Measurements from ENCODE around the gene OST4. TPM values are rescaled to one million over a fixed set of nuclear protein-coding genes. Genes with fewer than 3 reads are reported as not detected.

OST4 gene
- total and polyA plus RNA-seq, 10 of the 15 experiments (the other 5 are each of a cell fraction or from before 2014, with no cell fraction given), result 270 to 1,543 (median 523) TPM

DNA sequence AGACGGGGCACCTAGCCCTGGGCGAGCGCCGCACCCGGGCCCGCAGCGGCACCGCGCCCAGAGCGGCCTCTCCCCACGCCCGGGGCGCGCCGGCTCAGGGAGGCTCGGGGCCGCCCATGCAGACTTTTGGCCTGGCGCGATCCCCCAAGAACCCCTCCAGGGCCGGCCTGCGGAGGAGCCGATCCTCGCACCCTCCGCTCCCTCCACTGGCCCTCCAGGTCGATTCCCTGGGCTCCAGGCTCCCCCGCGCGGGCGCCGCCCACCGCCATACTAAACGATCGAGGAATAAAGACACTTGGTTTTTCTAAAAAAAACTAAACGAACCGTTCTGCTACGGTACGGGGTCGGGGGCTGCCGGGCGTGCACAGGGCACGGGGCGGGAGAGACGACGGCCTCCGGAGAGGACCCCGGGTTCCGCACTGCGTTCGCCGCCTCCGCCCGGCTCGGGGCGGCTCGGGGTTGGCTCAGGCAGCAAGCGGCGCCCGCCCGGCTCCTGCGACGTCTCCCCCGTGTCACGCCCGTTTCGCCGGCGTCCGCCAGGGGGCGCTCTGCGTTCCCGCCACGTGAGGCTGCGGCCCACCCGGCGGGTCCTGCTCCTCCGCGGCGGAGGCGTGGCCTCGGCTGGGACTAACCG, 14.8 kb upstream of the OST4 start (continued):
- no peak for TF ChIP-seq FOS (IDR thresholded peaks at IDR 0.05; ENCODE audit: borderline replicate concordance, extremely low read depth, insufficient read length)
- TF ChIP-seq SMAD1 (IDR thresholded peaks at IDR 0.05; ENCODE audit: low read depth, partially characterized antibody), result no peak
- TF ChIP-seq RB1 (IDR thresholded peaks at IDR 0.05; ENCODE audit: borderline replicate concordance), result peak; percentile 97; the same call in 1 of the 2 replicates
- no peak for TF ChIP-seq NR2C2 (IDR thresholded peaks at IDR 0.05; ENCODE audit: borderline replicate concordance, control insufficient read depth, insufficient read length, low read depth)
- TF ChIP-seq, protein P1, sequence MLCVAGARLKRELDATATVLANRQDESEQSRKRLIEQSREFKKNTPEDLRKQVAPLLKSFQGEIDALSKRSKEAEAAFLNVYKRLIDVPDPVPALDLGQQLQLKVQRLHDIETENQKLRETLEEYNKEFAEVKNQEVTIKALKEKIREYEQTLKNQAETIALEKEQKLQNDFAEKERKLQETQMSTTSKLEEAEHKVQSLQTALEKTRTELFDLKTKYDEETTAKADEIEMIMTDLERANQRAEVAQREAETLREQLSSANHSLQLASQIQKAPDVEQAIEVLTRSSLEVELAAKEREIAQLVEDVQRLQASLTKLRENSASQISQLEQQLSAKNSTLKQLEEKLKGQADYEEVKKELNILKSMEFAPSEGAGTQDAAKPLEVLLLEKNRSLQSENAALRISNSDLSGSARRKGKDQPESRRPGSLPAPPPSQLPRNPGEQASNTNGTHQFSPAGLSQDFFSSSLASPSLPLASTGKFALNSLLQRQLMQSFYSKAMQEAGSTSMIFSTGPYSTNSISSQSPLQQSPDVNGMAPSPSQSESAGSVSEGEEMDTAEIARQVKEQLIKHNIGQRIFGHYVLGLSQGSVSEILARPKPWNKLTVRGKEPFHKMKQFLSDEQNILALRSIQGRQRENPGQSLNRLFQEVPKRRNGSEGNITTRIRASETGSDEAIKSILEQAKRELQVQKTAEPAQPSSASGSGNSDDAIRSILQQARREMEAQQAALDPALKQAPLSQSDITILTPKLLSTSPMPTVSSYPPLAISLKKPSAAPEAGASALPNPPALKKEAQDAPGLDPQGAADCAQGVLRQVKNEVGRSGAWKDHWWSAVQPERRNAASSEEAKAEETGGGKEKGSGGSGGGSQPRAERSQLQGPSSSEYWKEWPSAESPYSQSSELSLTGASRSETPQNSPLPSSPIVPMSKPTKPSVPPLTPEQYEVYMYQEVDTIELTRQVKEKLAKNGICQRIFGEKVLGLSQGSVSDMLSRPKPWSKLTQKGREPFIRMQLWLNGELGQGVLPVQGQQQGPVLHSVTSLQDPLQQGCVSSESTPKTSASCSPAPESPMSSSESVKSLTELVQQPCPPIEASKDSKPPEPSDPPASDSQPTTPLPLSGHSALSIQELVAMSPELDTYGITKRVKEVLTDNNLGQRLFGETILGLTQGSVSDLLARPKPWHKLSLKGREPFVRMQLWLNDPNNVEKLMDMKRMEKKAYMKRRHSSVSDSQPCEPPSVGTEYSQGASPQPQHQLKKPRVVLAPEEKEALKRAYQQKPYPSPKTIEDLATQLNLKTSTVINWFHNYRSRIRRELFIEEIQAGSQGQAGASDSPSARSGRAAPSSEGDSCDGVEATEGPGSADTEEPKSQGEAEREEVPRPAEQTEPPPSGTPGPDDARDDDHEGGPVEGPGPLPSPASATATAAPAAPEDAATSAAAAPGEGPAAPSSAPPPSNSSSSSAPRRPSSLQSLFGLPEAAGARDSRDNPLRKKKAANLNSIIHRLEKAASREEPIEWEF (IDR thresholded peaks at IDR 0.05; ENCODE audit: insufficient replicate concordance, low read depth, low read length), result no peak
- TF ChIP-seq, protein P2, sequence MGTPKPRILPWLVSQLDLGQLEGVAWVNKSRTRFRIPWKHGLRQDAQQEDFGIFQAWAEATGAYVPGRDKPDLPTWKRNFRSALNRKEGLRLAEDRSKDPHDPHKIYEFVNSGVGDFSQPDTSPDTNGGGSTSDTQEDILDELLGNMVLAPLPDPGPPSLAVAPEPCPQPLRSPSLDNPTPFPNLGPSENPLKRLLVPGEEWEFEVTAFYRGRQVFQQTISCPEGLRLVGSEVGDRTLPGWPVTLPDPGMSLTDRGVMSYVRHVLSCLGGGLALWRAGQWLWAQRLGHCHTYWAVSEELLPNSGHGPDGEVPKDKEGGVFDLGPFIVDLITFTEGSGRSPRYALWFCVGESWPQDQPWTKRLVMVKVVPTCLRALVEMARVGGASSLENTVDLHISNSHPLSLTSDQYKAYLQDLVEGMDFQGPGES (IDR thresholded peaks at IDR 0.05), result no peak
- TF ChIP-seq DPF2 (IDR thresholded peaks at IDR 0.05), result peak; percentile 19; the same call in 1 of the 2 replicates
- TF ChIP-seq MEF2B (IDR thresholded peaks at IDR 0.05; ENCODE audit: partially characterized antibody, poor library complexity, severe bottlenecking), result peak; percentile 30
- TF ChIP-seq, protein P3, sequence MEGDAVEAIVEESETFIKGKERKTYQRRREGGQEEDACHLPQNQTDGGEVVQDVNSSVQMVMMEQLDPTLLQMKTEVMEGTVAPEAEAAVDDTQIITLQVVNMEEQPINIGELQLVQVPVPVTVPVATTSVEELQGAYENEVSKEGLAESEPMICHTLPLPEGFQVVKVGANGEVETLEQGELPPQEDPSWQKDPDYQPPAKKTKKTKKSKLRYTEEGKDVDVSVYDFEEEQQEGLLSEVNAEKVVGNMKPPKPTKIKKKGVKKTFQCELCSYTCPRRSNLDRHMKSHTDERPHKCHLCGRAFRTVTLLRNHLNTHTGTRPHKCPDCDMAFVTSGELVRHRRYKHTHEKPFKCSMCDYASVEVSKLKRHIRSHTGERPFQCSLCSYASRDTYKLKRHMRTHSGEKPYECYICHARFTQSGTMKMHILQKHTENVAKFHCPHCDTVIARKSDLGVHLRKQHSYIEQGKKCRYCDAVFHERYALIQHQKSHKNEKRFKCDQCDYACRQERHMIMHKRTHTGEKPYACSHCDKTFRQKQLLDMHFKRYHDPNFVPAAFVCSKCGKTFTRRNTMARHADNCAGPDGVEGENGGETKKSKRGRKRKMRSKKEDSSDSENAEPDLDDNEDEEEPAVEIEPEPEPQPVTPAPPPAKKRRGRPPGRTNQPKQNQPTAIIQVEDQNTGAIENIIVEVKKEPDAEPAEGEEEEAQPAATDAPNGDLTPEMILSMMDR (IDR thresholded peaks at IDR 0.05 in 2 of 3, conservative IDR thresholded peaks at IDR 0.05 in 1 of 3; ENCODE audit: control insufficient read depth in 2 of 3, extremely low read depth in 1 of 3, insufficient read depth in 1 of 3, low read depth in 3 of 3, low read length in 3 of 3), result peak; percentile 77 to 95 (median 83)
- TF ChIP-seq CHD1 (IDR thresholded peaks at IDR 0.05; ENCODE audit: low read depth, low read length), result 0 out of 2 replicates have a peak, but pooled peaks have one; percentile 71
- no peak for TF ChIP-seq ATF7 (IDR thresholded peaks at IDR 0.05; ENCODE audit: low read depth)
- TF ChIP-seq POU2F2 (IDR thresholded peaks at IDR 0.05; ENCODE audit: borderline replicate concordance, low read depth, low read length), result peak; percentile 44; the same call in 1 of the 3 replicates
- TF ChIP-seq ZNF622 (IDR thresholded peaks at IDR 0.05), result no peak; the same call in 1 of the 2 replicates
- TF ChIP-seq, protein P4, sequence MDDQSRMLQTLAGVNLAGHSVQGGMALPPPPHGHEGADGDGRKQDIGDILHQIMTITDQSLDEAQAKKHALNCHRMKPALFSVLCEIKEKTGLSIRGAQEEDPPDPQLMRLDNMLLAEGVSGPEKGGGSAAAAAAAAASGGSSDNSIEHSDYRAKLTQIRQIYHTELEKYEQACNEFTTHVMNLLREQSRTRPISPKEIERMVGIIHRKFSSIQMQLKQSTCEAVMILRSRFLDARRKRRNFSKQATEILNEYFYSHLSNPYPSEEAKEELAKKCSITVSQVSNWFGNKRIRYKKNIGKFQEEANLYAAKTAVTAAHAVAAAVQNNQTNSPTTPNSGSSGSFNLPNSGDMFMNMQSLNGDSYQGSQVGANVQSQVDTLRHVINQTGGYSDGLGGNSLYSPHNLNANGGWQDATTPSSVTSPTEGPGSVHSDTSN (IDR thresholded peaks at IDR 0.05; ENCODE audit: insufficient replicate concordance, low read depth, low read length), result no peak
- no peak for TF ChIP-seq ZBED1 (IDR thresholded peaks at IDR 0.05; ENCODE audit: borderline replicate concordance)
- TF ChIP-seq RELA (IDR thresholded peaks at IDR 0.05; ENCODE audit: borderline replicate concordance, partially characterized antibody), result no peak
- TF ChIP-seq, protein P5, sequence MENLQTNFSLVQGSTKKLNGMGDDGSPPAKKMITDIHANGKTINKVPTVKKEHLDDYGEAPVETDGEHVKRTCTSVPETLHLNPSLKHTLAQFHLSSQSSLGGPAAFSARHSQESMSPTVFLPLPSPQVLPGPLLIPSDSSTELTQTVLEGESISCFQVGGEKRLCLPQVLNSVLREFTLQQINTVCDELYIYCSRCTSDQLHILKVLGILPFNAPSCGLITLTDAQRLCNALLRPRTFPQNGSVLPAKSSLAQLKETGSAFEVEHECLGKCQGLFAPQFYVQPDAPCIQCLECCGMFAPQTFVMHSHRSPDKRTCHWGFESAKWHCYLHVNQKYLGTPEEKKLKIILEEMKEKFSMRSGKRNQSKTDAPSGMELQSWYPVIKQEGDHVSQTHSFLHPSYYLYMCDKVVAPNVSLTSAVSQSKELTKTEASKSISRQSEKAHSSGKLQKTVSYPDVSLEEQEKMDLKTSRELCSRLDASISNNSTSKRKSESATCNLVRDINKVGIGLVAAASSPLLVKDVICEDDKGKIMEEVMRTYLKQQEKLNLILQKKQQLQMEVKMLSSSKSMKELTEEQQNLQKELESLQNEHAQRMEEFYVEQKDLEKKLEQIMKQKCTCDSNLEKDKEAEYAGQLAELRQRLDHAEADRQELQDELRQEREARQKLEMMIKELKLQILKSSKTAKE (IDR thresholded peaks at IDR 0.05; ENCODE audit: low read depth, poor library complexity, severe bottlenecking), result no peak
